PFSK-1 (cell line): ENCODE measurements around the gene DNAJB12.

Experiments used
- POLR2AphosphoS5 ChIP-seq: IDR thresholded peaks from 2 replicates; pipeline ENCODE4 v1.6.1; 2012; ENCODE audit warnings: low read depth, mild to moderate bottlenecking, control low read depth, low read length, moderate library complexity
- REST ChIP-seq, 2 experiments: IDR thresholded peaks; 2 replicates each; pipeline versions ENCODE4 v1.6.1 to v1.8.0; 2011 to 2012; ENCODE audit warnings: low read depth in 2 of 2, low read length in 2 of 2, control low read depth in 1 of 2, inconsistent platforms in 1 of 2, mild to moderate bottlenecking in 1 of 2, moderate library complexity in 1 of 2; ENCODE audit not compliant: insufficient read depth in 1 of 2
- SIN3A ChIP-seq: IDR thresholded peaks from 2 replicates; pipeline ENCODE4 v1.6.1; 2012; ENCODE audit warnings: mild to moderate bottlenecking, low read length, moderate library complexity, borderline replicate concordance; ENCODE audit not compliant: insufficient read depth
- TAF1 ChIP-seq: IDR thresholded peaks from 2 replicates; pipeline ENCODE4 v1.6.1; 2012; ENCODE audit warnings: low read length, control low read depth, borderline replicate concordance; ENCODE audit not compliant: insufficient read depth

DNA sequence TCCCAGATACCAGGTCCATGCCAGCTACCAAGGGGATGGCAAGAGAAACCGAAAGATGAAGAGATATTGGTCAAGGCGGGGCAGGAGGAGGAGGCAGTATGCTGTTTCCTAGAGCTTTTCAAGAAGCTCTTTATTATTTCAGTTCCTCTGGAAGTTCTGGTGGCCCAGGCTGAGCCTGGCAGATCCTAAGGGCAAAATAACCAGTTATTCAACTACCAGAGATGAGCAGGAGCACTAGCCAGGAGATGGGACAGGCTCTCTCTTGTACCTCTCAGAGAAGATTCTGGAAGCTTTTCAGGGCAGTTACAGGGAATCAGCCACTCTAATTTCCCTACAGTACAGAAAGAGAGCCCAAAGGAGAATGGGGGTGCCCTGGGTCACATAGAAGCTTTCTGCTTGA is 5.3 kb downstream of the DNAJB12 start:
- TF ChIP-seq POLR2AphosphoS5 (no peak), SIN3A (no peak), REST (IDR thresholded peaks at IDR 0.05; ENCODE audit: insufficient read depth in 1 of 2, low read depth in 2 of 2, low read length in 2 of 2) (no peak), TAF1 (no peak)
